Activated naive CD4-positive, alpha-beta T cell treated with Interleukin-2 at 50 U/mL for 16 hours (primary cell): ENCODE results near the gene ABCC5.
"Not testable (repeated sequence)": the region's sequence is repeated elsewhere in the genome, so short reads cannot be mapped to it uniquely, and the experiment has no call there.

ENCODE experiments used
- DNase-seq: peaks from one replicate; pipeline ENCODE4 v3.0.0-alpha.2; 2020

The ABCC5 gene

GRCh38 chr3:184015381-184016019, 2.2 kb downstream of the ABCC5 start:
- DNase-seq: no peak

DNA sequence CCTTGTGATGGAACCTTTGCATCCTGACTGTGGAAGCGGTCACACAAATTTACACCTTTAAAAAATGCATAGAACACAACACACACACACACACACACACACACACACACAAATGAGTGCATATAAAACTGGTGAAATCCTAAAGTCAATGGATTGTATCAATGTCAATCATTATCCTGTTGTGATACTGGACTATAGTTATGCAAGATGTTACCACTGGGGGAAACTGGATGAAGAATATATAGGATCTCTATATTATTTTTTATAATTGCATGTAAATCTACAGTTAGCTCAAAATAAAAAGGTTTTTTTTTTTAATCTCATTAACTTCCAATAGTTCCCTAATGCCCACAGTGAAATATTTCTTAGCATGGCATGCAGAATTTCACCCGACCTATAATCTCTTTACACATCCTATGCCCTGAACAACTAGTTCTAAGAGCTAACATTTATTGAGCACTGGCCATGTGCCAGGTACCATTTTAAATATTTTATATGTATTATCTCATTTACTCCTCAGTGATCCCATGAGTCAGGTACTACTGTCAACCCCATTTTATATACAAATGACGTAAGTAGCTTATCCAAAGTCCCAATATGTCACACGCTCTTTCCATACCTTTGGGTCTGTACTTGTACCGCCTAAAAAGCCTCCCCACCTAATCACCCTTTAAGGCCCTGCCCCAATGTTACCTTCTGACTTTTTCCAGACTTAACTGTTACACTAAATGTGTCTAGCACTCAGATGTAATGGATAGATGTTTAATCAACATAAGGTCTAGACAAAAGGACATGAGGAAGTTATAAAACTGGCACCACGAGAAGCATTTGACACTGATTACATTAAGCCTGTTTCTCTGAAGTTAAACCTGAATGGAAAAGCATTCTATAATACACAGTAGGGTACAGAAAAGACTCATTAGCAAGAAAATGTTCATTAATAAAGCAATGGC, 5.5 kb downstream of the ABCC5 start:
- no peak for DNase-seq

- no peak for DNase-seq
These were observed 6.3 kb downstream of the ABCC5 start for GRCh38 chr3:184011230-184011876.

- no peak for DNase-seq
These were observed 9.5 kb downstream of the ABCC5 start for GRCh38 chr3:184008161-184008560.

DNA sequence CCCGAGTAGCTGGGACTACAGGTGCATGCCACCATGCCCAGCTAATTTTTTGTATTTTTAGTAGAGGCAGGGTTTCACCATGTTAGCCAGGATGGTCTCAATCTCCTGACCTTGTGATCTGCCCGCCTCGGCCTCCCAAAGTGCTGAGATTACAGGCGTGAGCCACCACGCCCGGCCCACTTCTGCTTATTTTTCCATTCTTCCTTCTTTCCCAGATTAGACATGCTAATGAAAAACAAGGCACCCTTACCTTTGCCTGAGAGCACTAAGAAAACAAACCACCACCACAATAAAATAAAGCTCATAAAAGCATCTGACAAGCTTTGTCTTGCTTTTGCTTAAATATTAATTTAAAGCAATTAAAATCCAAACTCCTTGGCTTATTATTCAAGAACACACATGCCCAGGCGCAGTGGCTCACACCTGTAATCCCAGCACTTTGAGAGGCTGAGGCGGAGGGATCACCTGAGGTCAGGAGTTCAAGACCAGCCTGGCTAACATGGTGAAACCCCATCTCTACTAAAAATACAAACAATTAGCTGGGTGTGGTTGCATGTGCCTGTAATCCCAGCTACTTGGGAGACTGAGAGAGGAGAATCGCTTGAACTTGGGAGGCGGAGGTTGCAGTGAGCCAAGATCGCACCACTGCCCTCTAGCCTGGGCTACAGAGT, 10.4 kb downstream of the ABCC5 start:
- not testable (repeated sequence) for DNase-seq

DNA sequence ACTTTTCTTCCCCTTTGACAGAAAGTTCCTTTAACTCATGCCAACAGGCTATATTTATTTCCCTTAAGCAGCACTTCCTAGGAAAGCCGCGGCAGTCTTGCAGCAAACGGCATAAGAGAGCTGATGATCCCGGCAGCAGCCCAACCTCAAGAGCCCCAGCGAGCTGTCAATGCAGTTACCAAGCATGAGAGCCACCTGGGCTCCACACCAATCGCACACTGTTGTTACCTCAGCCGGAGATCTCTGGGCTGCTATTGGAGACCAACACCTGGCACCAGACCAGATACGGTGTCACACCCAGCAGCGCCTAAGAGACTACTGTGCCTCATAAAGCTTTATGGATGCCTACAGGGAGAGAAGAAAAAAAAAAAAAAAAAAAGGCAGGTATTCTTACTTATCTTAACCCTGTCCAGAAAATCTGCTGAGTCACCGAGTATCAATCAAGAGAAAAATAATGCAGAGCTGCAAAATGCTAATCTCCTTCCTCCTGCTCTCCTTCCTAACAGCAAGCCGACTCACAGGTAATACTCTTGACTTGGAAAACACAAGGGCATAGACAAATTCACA, 11.7 kb downstream of the ABCC5 start:
- DNase-seq: no peak

DNA sequence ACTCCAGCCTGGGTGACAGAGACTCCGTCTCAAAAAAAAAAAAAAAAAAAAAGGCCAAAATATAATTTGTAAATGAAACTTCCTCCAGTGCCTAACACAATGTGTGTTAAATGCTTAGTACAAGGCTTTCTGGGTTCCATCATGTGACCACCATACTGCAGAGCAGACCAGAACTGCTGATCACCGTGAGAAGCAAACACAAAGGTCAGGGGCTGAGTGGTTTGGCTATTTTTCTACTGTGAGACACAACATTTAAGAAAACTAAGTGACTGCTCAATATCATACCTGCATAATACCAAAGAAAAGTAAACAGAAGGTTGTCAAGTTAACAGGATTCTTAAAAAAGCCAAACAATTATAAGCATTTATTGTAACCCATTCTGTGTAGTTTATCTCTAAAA, 13.2 kb downstream of the ABCC5 start:
- no peak for DNase-seq

GRCh38 chr3:184003187-184003967, 14.3 kb downstream of the ABCC5 start:
- no peak for DNase-seq

DNA sequence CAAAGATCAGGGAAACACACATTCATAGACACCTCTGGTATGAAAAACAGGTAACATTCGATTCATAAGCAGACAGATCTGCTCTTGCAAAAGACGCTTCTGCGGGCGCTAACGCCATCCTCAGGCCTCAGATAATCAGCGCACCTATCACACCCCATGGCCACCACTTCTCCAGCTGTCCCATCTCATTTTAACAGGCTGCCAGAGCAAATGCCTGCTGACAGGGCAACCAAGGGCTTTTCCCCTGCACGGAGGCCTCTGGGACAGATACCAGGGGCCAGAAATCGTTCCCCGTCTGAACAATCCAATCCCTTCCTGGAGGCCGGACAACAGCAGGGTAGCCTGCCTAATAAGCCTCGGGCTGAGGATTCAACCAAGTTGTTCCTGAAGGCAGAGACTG, 15.2 kb downstream of the ABCC5 start:
- DNase-seq: no peak

DNA sequence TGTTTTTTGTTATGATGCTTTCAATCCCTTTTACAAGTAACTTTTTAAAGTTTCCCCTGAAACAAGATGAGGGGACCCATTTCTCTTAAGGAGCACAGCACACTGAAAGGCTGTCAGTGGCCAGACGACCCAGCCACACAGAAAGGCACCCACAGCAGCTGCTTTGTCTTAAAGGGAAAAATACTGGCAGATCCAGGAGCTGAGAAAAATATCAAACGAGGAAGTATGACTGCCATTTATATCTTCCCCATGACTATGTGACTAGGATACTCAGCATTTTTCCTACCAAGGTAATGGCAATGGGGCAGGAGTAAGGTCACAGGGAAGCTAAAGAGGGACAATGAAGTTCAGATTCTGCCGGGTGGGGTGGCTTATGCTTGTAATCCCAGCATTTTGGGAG, 15.9 kb downstream of the ABCC5 start:
- DNase-seq: no peak

DNA sequence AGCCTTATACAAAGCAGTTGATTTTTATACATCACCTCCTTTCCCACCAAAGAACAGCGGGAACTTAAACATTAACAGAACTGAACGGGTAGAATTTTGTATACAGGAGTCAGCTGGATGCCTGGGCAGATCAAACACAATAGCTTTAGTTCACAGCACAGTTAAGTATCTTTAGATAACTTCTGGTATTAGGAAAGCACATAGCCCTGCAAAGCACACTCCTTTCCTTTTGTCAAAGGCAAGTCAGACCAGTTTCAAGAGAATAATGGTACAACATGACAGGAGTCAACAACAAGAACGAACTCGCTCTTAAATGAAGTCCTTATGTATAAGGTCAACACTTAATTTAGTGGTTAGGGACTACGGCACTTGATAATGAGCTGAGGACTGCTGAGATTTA, 26.3 kb downstream of the ABCC5 start:
- DNase-seq: no peak

DNA sequence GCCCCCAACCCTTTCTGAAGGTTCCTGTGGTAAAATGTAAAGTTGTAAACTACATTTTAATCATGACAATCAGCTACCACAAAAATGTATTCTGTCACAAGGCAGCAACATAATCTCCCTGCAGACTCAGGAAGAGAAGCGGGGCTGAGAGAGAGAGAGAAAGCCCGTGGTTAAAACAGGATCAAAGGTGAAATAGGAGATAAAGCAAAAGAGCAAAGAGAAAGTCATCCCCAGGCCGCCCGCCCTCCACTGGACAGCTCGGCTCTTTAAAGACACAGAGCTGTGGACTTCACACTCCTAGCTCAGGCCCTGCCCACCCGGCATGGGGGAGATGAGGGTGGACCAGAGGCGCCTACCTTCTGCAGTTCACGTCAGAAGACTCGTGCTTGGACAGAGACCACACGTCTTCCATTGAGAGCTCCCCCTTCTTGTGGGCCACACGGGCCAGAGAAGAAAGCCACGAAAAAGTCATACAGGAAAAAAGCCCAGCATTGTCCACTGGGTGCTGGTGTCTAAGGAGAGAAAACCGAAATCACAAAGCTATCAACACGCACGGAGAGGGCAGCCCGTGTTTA, 29.4 kb downstream of the ABCC5 start:
- no peak for DNase-seq

DNA sequence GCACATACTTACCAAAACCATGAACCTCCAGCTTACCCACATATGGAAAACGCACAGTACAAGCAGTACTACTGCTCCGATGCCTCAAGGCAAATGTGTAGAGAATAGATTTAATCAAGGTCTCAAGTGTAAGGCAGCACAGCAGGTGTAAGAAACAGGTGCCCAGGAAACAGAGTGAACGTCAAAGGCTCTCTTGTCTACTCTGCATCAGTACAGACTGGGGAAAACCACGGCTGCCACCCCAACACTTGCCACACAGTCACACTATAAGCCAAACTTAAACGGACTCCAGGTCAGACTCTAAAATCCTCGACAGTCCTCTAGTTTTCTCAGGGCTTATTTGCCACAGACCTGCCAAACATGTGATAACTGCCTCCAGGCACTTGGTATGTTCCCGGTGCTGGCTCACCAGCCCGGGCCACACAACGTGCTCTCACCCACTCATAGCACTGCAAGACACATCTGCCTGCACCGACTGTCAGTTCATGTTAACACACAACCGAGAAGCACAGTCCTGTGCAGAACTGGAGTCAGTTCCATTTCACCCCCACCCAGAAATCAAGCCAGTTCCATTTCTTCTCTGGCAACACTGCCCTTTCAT, 30.6 kb downstream of the ABCC5 start:
- DNase-seq: no peak

GRCh38 chr3:183984749-183985729, 32.6 kb downstream of the ABCC5 start:
- DNase-seq: no peak

DNA sequence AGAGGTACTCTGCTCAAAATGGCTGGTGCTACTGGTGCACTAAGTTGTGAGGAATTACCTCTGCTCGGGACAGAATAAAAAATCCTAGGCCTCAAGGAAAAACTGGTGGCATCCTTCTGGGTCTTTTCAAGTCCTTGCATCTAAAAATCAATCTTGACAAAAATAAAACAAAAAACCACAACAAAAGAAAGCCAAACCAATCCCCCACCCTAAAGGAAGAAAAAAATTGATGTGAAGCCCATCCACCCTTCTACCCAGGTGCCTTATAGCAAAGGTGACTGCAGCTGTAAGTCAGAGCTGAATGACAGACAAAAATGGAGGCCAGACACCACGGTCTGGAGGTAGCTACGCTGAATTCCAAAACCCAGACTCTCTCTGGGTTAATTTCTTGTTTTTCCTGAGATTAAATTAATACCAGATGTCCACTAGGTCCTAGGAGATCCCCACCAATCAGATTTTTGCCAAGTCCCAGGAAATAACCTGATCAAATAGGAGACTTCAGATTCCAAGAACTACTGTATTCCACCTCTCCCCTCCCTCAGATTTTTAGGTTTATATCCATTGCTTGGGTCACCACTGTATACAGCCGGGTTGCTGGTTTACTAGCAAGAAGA, 33.5 kb downstream of the ABCC5 start:
- no peak for DNase-seq

GRCh38 chr3:183981990-183982644, 35.6 kb downstream of the ABCC5 start:
- no peak for DNase-seq

GRCh38 chr3:183980403-183980802, 37.3 kb downstream of the ABCC5 start:
- no peak for DNase-seq

- no peak for DNase-seq
These were observed 41.6 kb downstream of the ABCC5 start for GRCh38 chr3:183975981-183976662.
